HepG2 (cell line): ENCODE results near the gene MGAT2. TPM values are rescaled to one million over a fixed set of nuclear protein-coding genes. Genes with fewer than 3 reads are reported as not detected.

Experiments used
- AGO1 ChIP-seq: fragments of 200-400 bp; formaldehyde crosslinking; IDR thresholded peaks from 2 replicates; pipeline ENCODE4 v1.6.1; 2017; ENCODE audit warnings: mild to moderate bottlenecking, low read depth, low read length, moderate library complexity; ENCODE audit not compliant: poor library complexity, severe bottlenecking
- AHR ChIP-seq: IDR thresholded peaks from 2 replicates; pipeline ENCODE4 v1.6.1; 2018; ENCODE audit warnings: missing genetic modification reagents, missing compliant biosample characterization
- CBX5 ChIP-seq: sonication (generic); formaldehyde crosslinking; IDR thresholded peaks from 2 replicates; pipeline ENCODE4 v1.4.0; 2020; ENCODE audit warnings: missing genetic modification reagents, borderline replicate concordance
- CEBPB ChIP-seq: IDR thresholded peaks from 2 replicates; pipeline ENCODE4 v1.6.1; 2011; ENCODE audit warnings: low read depth, low read length, improper control_type of control experiment, borderline replicate concordance
- DMAP1 ChIP-seq: IDR thresholded peaks from 2 replicates; pipeline ENCODE4 v1.6.1; 2016
- EZH2 ChIP-seq: conservative IDR thresholded peaks from 2 replicates; pipeline ENCODE4 v1.6.1; 2012; ENCODE audit warnings: mild to moderate bottlenecking, low read depth, low read length, moderate library complexity
- GTF3A ChIP-seq: sonication (generic); formaldehyde crosslinking; conservative IDR thresholded peaks from 2 replicates; pipeline ENCODE4 v1.4.0; 2020; ENCODE audit warnings: mild to moderate bottlenecking, missing genetic modification reagents
- HBP1 ChIP-seq: IDR thresholded peaks from 2 replicates; pipeline ENCODE4 v1.6.1; 2016; ENCODE audit warnings: low read depth, control low read depth
- JUNB ChIP-seq: sonication (generic); formaldehyde crosslinking; IDR thresholded peaks from 2 replicates; pipeline ENCODE4 v1.8.0; 2022; ENCODE audit warnings: missing genetic modification reagents, mild to moderate bottlenecking, borderline replicate concordance
- KDM6A ChIP-seq: IDR thresholded peaks from 2 replicates; pipeline ENCODE4 v1.6.1; 2016; ENCODE audit warnings: low read depth
- MXI1 ChIP-seq: IDR thresholded peaks from 3 replicates; pipeline ENCODE4 v1.6.1; 2012; ENCODE audit warnings: low read depth, low read length, inconsistent platforms, borderline replicate concordance
- NCOR1 ChIP-seq: fragments of 200-600 bp; sonication (generic); IDR thresholded peaks from 2 replicates; pipeline ENCODE4 v1.7.0; 2017; ENCODE audit warnings: antibody characterized with exemption, low read length, borderline replicate concordance
- PHB2 ChIP-seq: fragments of 450-650 bp; IDR thresholded peaks from 2 replicates; pipeline ENCODE4 v1.6.1; 2018; ENCODE audit not compliant: partially characterized antibody
- SATB2 ChIP-seq: sonication (generic); formaldehyde crosslinking; IDR thresholded peaks from 2 replicates; pipeline ENCODE4 v1.5.0; 2020; ENCODE audit warnings: missing genetic modification reagents
- SP5 ChIP-seq: IDR thresholded peaks from 2 replicates; pipeline ENCODE4 v1.6.1; 2016; ENCODE audit warnings: low read depth, borderline replicate concordance
- SRY ChIP-seq: sonication (generic); formaldehyde crosslinking; IDR thresholded peaks from 2 replicates; pipeline ENCODE4 v1.8.0; 2022; ENCODE audit warnings: mild to moderate bottlenecking, missing genetic modification reagents
- SSRP1 ChIP-seq: IDR thresholded peaks from 2 replicates; pipeline ENCODE4 v1.6.1; 2016; ENCODE audit warnings: control low read depth
- TRIM22 ChIP-seq: fragments of 450-650 bp; IDR thresholded peaks from 2 replicates; pipeline ENCODE4 v1.6.1; 2017
- ZBTB38 ChIP-seq: sonication (generic); formaldehyde crosslinking; IDR thresholded peaks from 2 replicates; pipeline ENCODE4 v1.5.1; 2020; ENCODE audit warnings: mild to moderate bottlenecking, missing genetic modification reagents
- ZBTB42 ChIP-seq: sonication (generic); formaldehyde crosslinking; IDR thresholded peaks from 2 replicates; pipeline ENCODE4 v1.5.0; 2020; ENCODE audit warnings: mild to moderate bottlenecking, missing genetic modification reagents
- ZFP90 ChIP-seq: sonication (generic); formaldehyde crosslinking; IDR thresholded peaks from 2 replicates; pipeline ENCODE4 v1.8.0; 2022; ENCODE audit warnings: missing genetic modification reagents, mild to moderate bottlenecking, inconsistent platforms, borderline replicate concordance
- ZKSCAN8 ChIP-seq: IDR thresholded peaks from 2 replicates; pipeline ENCODE4 v1.6.1; 2016; ENCODE audit warnings: borderline replicate concordance, missing genetic modification reagents, missing compliant biosample characterization
- ZNF160 ChIP-seq: sonication (generic); formaldehyde crosslinking; IDR thresholded peaks from 2 replicates; pipeline ENCODE4 v1.8.0; 2022; ENCODE audit warnings: mild to moderate bottlenecking, inconsistent platforms, missing genetic modification reagents
- ZNF17 ChIP-seq: sonication (generic); formaldehyde crosslinking; IDR thresholded peaks from 2 replicates; pipeline ENCODE4 v1.5.0; 2020; ENCODE audit warnings: mild to moderate bottlenecking, missing genetic modification reagents
- ZNF337 ChIP-seq: sonication (generic); formaldehyde crosslinking; IDR thresholded peaks from 2 replicates; pipeline ENCODE4 v1.5.1; 2020; ENCODE audit warnings: missing genetic modification reagents, low read depth, mild to moderate bottlenecking, borderline replicate concordance
- ZNF543 ChIP-seq: sonication (generic); formaldehyde crosslinking; IDR thresholded peaks from 2 replicates; pipeline ENCODE4 v1.4.0; 2020; ENCODE audit warnings: mild to moderate bottlenecking, missing genetic modification reagents
- ZNF546 ChIP-seq: sonication (generic); formaldehyde crosslinking; conservative IDR thresholded peaks from 2 replicates; pipeline ENCODE4 v1.8.1; 2023; ENCODE audit warnings: mild to moderate bottlenecking, missing genetic modification reagents
- ZNF550 ChIP-seq: sonication (generic); formaldehyde crosslinking; IDR thresholded peaks from 2 replicates; pipeline ENCODE4 v1.4.0; 2020; ENCODE audit warnings: mild to moderate bottlenecking, missing genetic modification reagents, borderline replicate concordance
- ZNF567 ChIP-seq: sonication (generic); formaldehyde crosslinking; IDR thresholded peaks from 2 replicates; pipeline ENCODE4 v1.8.1; 2023; ENCODE audit warnings: mild to moderate bottlenecking, missing genetic modification reagents, borderline replicate concordance
- ZNF572 ChIP-seq: sonication (generic); formaldehyde crosslinking; IDR thresholded peaks from 2 replicates; pipeline ENCODE4 v1.5.1; 2020; ENCODE audit warnings: mild to moderate bottlenecking, missing genetic modification reagents
- ZNF7 ChIP-seq: IDR thresholded peaks from 2 replicates; pipeline ENCODE4 v1.6.1; 2016; ENCODE audit warnings: missing biosample characterization, missing genetic modification reagents
- ZNF879 ChIP-seq: sonication (generic); formaldehyde crosslinking; IDR thresholded peaks from 2 replicates; pipeline ENCODE4 v1.8.1; 2023; ENCODE audit warnings: missing genetic modification reagents
- polyA plus RNA-seq, 8 experiments: library from polyadenylated mRNA; depleted of rRNA in 3 of 8; stranded (reverse) in 7 of 8; unstranded in 1 of 8; fragments of >200 nt; fragmentation: Illumina TruSeq in 4 of 8; extraction: Trizol in 4 of 8; gene quantifications; 2 replicates each; pipeline versions ENCODE4 v1.2.1 to v1.2.3, GENCODE V29; 2011 to 2016; ENCODE audit warnings: low read depth in 4 of 8, missing spikeins in 1 of 8, mixed read lengths in 1 of 8; ENCODE audit not compliant: insufficient read depth in 1 of 8
- total RNA-seq, 5 experiments: library from RNA; depleted of rRNA; stranded (reverse); fragments of >200 nt; fragmentation: Illumina TruSeq; extraction: Trizol; gene quantifications; 2 replicates each; pipeline ENCODE4 v1.2.3, GENCODE V29; 2016; ENCODE audit warnings: low read depth in 1 of 5

MGAT2 gene
- total and polyA plus RNA-seq, 2 of the 13 experiments (the other 11 are each of a cell fraction or from before 2014, with no cell fraction given) = 12.9 to 51.9 TPM

- TF ChIP-seq ZNF879 (CRISPR knock-in tag) (no peak), TRIM22 (no peak), DMAP1 (no peak), AHR (CRISPR knock-in tag) (no peak), ZNF567 (CRISPR knock-in tag) (no peak), CBX5 (CRISPR knock-in tag) (no peak), SP5 (no peak), SRY (CRISPR knock-in tag) (no peak), KDM6A (CRISPR knock-in tag) (no peak), ZNF337 (CRISPR knock-in tag) (no peak), CEBPB (no peak), NCOR1 (peak; percentile 52; the same call in 1 of the 2 replicates), ZNF7 (CRISPR knock-in tag) (no peak), ZNF543 (no peak; the same call in 1 of the 2 replicates), HBP1 (no peak), ZNF17 (no peak), GTF3A (no peak), PHB2 (no peak), ZNF572 (CRISPR knock-in tag) (no peak), EZH2 (no peak), SATB2 (CRISPR knock-in tag) (no peak), ZNF160 (no peak; the same call in 1 of the 2 replicates), ZBTB42 (CRISPR knock-in tag) (no peak), AGO1 (no peak), SSRP1 (CRISPR knock-in tag) (peak; percentile 92; the same call in 1 of the 2 replicates), MXI1 (no peak), ZNF550 (CRISPR knock-in tag) (no peak), ZFP90 (CRISPR knock-in tag) (no peak; the same call in 1 of the 2 replicates), ZKSCAN8 (no peak), ZNF546 (CRISPR knock-in tag) (no peak), JUNB (CRISPR knock-in tag) (no peak), ZBTB38 (CRISPR knock-in tag) (no peak)
Measured at GRCh38 chr14:49586673-49587460, 33.7 kb upstream of the MGAT2 start (continued).
